Measurements from ENCODE around the gene MYH15.

MYH15 gene

DNA sequence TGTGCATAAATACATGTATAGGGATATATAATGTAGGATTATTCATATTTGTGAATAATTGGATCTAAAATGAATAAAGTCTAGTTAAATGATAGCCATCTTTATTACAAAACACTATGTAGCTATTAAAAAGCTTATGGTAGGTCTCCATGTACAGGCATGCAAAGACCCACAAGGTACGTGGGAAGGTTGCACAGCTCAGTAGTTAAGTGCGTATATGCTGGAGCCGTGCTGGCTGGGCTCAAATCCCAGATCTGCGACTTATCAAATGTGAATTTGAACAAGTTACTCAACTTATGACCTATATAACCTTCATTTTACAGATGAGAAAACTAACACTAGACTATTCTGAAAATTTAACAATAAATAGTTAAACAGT is 100.6 kb downstream of the MYH15 start:
- DNase-seq = no peak

GRCh38 chr3:108408883-108409799 is 101.3 kb downstream of the MYH15 start:
- DNase-seq = no peak

GRCh38 chr3:108407886-108408285 is 102.5 kb downstream of the MYH15 start:
- DNase-seq = no peak

DNA sequence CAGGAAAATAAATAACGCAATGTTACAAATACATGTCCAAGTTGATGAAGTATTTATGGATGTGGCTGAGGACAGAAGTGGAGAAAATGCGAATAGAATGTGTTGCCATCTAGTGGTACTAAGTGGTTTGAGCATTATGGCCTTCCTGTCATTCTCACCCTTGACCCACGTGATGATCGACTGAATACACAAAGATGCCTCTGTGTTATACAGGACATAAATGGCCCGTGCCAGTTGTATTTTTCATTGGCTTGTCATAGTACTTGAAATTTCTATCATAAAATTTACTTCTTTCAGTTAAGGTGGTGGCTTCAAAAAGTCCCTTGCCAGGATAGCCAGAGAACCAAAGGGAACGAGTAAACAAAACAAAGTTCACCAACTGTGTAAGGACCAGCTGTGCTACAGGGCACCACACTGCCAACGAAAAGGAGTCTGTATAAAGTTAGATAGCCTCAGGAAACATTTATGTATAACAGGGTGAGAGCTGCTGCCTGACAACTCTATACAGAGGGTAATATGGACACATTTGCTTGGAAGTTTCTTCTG is 103.7 kb downstream of the MYH15 start:
- peak; percentile 1 for DNase-seq

DNA sequence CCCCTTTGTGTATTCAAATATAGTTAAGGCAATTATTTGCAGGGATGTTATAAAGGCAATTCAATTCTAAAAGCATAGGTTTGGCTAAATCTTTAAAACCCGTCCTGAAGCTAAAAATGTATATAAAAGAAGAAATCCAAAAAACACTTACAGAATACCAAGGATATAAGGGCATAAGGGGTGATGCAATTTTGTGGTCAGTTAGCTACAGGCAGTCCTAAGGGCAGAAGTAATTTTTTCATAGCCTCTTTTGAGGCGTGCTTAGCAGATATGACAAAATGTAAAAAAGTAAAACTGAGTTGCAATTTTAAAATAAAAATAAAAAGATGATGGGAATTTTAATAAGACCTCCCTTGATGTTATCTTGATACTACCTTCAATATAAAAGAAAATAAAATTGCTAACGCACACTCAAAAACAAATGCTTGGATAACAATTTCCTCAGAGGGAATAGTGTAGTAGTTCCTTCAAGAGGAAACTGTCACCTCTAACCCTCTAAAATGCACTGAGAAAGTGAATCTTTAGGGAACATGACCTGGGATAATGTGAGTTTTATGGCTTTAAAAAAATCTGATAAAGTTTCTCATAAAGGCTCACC is 104.2 kb downstream of the MYH15 start:
- no peak for DNase-seq

- DNase-seq = no peak
Observed at GRCh38 chr3:108404368-108404767, 106.0 kb downstream of the MYH15 start.

DNA sequence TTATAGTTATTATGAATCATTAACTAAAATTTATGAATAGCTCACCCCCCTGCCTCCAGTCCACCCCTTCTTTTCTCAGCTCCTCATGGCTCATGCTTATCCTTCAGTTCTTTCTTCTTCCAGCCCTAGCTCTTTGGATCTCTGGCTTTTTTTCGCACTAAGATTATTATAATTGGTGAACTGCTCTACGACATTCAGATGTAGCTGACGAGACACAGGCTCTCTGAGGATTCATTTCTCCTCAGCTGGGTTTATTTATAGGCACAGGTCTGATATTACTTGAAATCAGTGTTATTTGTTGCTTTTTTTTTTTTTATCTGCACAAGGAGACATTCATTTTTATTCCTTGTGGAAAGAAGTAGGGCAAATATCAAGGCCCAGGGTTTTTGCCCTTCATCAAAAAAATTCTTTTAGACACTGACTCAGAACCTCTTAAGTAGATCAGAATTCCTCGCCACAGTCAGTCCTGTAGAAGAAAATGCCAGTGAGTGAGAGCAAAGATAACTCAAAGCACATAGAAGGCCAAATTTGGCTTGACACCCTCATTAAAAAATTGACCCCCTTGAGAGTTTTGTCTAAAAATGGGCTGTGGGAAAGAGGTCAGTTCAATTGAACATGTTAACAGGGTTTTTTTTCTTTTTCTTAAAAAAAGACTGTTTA is 106.6 kb downstream of the MYH15 start:
- DNase-seq = no peak

GRCh38 chr3:108403198-108403597 is 107.2 kb downstream of the MYH15 start:
- no peak for DNase-seq

DNA sequence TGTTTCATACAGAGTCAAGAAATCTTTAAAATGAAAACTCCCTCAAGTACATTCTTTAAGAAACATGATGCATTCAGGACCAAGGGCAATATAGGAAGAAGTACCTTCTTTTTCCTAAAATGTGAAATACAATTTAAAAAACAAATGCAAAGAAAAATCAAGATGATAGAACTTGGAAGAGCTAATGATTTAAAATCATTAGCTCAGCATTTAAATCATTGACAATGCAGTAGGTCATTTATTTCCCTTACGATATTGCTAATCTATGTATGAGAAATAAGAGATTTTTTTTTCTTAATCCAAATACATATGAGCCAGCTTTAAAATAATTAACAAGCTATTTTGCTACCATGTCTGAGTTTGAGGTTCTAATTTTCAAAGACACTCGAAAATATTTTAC is 108.6 kb downstream of the MYH15 start:
- no peak for DNase-seq

DNA sequence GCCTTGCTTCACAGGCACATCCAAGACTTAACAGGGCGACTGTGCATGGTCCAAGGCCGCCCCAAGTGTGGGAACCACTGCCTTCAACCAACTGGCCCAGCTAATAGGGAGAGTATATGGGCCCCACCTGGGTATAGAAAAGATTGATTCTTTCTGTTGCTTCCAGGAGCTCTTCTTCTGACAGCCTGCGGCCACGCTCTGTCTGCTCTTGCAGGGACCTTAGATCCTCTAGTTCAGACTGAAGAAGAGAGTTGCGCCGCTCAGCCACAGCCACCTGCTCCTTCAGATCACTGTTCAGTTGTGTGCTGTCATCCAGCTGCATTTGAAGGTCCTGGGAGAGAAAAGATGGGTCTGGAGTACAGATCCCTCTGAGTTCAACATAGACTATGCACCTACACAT is 111.9 kb downstream of the MYH15 start:
- no peak for DNase-seq

DNA sequence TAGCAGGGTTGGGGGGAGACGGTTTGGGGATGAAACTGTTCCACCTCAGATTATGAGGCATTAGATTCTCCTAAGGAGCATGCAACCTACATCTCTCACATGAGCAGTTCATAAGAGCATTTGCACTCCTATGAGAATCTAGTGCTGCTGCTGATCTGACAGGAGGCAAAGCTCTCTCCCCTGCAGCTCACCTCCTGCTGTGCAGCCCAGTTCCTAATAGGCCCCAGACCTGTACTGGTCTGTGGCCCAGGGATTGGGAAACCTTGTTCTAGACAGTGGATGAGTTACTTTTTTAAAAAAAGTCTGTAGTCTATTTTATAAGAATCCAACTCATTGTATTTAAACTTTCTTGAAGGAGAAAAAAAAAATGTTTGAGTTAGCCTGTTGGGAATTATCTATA is 114.1 kb downstream of the MYH15 start:
- no peak for DNase-seq

DNA sequence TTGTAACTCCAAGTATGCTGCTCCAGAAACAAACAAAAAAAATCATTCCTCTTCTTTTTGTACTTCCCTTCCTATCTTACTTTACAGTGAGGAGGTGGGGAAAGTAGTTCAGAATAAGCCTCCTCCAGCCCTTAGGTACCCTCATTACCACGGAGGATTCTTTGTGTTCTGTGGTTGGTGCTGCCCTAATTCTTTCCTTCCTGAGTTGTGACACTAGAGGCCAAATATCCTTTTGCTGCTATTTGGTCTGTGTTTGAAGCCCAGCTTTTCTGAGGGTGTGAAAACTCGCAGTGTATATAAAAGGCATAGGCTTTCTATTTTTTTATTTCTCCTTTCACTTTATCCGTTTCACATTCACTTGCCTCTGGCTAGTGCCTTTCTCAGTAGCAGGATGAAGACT is 115.8 kb downstream of the MYH15 start:
- DNase-seq = no peak

DNA sequence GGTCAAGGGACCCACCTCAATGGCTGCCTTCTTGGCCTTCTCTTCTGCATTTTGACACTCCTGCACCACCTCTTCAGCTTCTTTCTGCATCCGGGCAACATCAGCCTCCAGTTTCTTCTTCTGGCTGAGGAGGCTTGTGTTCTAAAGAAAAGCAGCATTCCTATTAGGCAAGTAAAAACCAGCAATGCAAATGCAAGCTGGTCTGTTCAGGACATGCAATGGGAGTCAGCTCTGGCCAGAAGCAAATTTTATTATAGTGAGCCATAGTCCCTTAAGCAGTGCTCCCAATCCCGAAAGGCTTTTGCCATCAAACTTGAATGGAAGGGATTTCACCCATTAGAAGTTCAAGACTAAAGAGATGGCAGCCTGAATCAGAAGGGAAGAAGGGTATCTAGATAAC is 116.4 kb downstream of the MYH15 start:
- DNase-seq = no peak

DNA sequence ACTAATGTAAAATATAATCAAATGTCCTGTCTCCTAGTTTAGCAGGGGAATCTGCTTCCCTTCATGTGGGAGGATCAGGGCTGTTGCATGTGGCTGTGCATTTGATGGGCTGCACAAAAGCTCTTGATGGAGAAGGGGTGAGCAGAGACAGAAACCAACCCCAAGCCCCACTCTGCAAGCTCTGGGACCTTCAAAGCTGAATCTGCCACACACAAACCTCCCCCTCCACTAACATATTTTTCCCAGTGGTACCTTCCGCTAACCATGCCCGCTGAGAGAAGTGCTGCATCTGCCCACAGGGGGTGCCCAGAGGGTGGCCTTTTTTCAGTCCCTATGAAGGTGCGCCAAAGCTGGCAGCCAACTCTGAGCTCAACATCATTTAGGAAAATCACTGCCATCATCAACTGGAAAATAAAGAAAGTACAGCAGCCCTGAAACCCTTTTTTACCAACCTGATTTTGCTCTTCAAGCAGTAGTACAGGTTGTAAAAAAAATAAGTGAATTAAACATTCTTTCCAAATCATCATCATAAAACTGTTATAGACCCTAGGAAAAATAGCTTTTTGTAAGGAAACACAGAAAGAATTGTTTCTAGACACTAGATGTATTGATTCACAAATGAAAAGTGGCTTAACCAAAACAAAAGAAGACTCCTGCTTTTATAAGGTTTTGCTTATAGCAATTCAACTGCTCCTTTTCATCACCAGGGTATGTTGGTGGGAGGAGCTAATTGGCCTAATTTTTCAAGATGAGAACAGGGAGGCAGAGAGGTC is 117.1 kb downstream of the MYH15 start:
- DNase-seq = no peak

DNA sequence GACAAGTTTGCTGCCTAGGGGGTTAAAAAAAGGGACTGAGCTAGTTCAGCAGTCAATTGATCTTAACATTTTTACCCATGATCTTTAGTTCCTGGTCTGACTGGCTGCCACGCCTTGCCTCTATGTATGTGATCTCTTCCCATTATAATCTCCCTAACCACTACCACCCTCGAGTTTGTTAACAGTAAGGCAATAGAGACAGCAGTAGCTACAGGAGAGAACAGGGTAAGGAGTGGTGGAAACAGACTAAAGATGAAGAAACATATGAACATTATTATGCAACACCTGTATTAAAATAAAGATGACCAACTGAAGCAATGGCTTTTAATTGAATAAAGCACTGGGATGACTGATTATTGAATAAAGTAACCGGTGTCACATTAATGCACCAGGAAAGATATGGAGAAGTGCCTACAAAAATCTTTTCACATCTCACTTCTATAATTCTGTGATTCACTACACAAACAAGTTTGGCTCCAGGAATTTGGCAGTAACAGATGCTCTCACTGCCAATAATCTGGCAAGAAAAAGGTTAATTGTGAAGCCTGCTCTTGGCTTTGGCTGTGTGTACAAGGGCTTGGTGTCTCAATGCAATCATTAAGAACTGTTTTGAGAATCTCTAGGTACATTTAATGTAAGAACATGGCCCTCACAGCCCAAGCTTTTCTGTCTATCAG is 118.3 kb downstream of the MYH15 start:
- no peak for DNase-seq

DNA sequence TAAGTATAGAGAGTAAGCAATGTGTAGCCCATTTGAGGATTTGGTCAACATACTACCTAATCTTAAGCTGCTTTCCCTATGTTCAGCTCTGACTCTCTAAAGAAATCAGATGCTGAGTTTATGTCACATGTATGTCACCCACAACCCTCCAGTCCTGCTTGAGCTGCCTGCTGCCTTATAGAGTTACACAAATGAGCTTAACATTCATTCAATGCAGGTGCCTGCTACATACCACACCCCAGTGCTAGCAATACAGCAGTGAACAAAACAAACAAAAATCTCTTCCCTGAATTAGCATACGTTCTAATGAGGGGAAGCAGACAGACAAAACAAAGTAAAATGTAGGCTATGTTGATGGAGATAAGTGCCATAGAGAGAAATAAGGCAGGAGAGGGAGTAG is 121.0 kb downstream of the MYH15 start:
- no peak for DNase-seq

DNA sequence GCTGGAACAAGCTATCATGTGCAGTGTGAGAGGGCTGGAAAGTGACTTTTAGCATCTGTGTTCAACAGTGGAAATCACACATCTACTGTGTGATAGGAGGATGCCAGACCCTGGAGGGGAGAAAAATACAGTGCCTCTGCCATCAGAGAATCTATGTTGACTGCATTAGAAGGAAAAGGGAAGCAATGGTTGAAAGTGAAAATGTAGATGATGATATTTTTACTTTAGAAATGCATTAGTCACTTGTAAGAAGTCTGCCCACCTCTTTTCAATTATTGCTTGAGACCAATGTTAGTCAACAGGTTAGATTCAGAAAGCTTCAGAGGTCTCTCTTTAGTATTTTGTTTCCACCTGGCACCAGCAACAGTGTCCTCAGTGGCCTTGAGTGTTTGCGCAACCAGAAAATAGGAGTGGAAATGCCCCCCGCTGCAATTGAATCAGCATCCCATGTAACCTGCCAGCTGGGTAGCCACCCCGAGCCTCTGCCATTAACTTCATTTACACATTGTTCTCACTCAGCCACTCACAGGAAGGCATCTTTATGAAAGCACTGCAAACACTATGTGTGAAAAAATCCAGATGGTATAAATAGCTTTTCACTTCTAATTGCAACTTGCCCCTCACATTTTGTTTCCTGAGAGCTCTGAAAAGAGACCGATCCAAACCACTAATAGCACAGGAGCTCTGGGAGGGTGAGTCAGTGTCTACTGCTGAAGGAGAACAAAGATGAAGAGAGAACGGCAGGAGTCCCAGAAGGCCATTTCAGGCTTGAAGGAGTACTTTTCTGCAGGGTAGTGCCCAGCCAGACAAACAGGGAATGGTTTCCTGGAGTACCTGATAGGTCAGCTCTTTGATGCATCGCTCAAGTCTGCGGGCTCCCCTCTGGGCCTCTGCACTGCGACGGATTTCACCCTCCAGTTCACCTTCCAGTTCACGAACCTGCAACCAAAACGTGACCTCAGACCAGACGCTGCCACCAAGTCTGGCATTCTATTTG is 122.0 kb downstream of the MYH15 start:
- no peak for DNase-seq

DNA sequence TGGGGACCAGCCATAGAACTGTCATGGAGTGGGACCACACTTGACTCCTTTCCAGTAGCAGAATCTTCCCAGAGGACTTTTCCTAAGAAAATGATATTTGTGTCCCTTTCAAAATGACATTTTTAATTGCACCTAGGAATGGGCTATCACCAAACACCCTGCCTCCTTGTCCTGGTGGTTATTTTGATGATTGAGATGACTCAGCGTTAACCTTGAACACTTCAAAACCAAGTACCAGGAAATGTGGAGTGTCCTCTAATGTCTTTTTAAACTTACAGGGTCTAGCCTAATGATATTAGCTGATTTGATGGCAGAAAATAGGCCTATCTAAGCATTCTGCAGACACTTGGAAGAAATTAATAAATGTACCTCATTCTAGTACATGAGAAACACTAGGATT is 123.3 kb downstream of the MYH15 start:
- no peak for DNase-seq

DNA sequence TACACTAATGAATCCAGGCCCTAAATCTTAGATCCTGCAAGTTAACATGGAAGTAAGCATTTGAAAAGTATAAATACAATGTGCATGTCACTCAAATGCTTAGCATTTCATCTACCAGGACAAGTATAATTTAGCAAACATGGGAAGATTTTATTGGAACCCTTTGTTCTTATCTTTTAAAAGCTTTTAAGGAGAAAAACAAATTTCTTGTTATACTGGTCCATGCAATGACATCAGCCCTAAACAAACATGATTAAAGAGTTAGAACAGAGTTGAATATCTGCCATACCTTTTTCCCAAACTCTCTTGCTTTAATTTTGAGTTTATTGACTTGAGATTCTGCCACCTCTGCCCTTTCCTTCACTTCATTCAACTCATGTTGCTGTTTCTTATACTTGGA is 127.1 kb downstream of the MYH15 start:
- no peak for DNase-seq

DNA sequence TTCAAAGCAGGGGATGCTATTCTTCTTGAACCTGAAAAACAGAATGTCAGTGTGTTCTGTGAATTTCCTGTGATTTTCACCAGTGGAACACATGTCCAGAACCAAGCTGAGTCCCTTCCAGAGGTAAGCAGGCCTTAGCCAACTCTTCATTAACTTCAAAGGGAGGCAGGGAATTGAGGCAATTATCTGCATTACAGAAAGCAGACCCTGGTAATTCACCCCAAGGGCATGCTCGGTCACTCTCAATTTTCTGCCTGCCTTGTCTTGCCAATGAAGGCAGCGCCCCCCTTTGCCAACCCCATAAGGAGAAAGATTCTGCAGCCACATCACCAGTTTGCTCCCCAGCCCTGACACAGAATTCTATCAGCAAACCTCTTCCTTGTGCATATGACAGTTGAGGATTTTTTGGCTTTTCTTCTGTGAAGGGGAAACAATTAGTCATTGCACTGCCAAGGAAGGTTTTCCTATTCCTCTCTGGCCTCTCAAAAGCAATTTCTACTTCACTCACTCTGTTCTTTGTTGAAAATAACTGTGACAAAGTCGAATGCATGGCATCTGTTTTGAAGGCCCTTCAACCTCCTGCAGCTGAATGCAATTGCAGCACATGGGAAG is 128.8 kb downstream of the MYH15 start:
- DNase-seq = no peak
